ENCODE data around the gene IL25. TPM values are rescaled to one million over a fixed set of nuclear protein-coding genes. Genes with fewer than 3 reads are reported as not detected.

IL25 gene
- total and polyA plus RNA-seq, 2 of the 13 experiments (the other 11 are each of a cell fraction or from before 2014, with no cell fraction given) = not detected

GRCh38 chr14:23327947-23328744, 44.5 kb upstream of the IL25 start (continued):
- TF ChIP-seq ZNF747 (CRISPR knock-in tag; IDR thresholded peaks at IDR 0.05; ENCODE audit: borderline replicate concordance) = no peak
- peak; percentile 40; the same call in 1 of the 2 replicates for TF ChIP-seq ZNF274 (CRISPR knock-in tag; IDR thresholded peaks at IDR 0.05)
- TF ChIP-seq ARNTL (CRISPR knock-in tag; IDR thresholded peaks at IDR 0.05) = no peak
- TF ChIP-seq RBFOX2 (IDR thresholded peaks at IDR 0.05; ENCODE audit: low read depth, low read length) = no peak
- TF ChIP-seq, protein P1, sequence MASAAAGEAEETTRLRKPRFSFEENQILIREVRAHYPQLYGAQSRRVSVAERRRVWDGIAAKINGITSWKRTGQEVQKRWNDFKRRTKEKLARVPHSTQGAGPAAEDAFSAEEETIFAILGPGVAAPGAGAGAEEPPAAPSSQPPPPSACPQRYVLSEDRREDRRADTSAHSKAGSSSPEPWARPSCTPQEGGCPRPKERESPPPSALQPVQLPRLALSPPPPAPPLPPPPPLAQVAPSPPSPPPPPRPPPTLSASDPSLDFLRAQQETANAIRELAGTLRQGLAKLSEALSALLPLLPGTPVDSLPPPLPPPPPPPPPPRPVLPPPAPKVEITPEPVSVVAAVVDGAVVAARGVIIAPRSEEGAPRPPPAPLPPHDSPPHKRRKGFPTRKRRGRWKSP (CRISPR knock-in tag; IDR thresholded peaks at IDR 0.05) = no peak
- TF ChIP-seq PHB2 (IDR thresholded peaks at IDR 0.05; ENCODE audit: partially characterized antibody) = no peak
- TF ChIP-seq, protein P2, sequence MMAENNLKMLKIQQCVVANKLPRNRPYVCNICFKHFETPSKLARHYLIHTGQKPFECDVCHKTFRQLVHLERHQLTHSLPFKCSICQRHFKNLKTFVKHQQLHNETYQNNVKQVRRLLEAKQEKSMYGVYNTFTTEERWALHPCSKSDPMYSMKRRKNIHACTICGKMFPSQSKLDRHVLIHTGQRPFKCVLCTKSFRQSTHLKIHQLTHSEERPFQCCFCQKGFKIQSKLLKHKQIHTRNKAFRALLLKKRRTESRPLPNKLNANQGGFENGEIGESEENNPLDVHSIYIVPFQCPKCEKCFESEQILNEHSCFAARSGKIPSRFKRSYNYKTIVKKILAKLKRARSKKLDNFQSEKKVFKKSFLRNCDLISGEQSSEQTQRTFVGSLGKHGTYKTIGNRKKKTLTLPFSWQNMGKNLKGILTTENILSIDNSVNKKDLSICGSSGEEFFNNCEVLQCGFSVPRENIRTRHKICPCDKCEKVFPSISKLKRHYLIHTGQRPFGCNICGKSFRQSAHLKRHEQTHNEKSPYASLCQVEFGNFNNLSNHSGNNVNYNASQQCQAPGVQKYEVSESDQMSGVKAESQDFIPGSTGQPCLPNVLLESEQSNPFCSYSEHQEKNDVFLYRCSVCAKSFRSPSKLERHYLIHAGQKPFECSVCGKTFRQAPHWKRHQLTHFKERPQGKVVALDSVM (CRISPR knock-in tag; IDR thresholded peaks at IDR 0.05) = no peak
- TF ChIP-seq ATF1 (CRISPR knock-in tag; IDR thresholded peaks at IDR 0.05) = no peak
- TF ChIP-seq ARNT2 (CRISPR knock-in tag; IDR thresholded peaks at IDR 0.05; ENCODE audit: low read depth) = 0 out of 2 replicates have a peak, but pooled peaks have one; percentile 36
- TF ChIP-seq ERF (CRISPR knock-in tag; IDR thresholded peaks at IDR 0.05) = peak; percentile 85
- no peak for TF ChIP-seq NFE2 (CRISPR knock-in tag; IDR thresholded peaks at IDR 0.05)
- TF ChIP-seq RELA (CRISPR knock-in tag; IDR thresholded peaks at IDR 0.05) = no peak
- no peak for TF ChIP-seq ZFAT (CRISPR knock-in tag; conservative IDR thresholded peaks at IDR 0.05)
- TF ChIP-seq ZNF598 (CRISPR knock-in tag; IDR thresholded peaks at IDR 0.05; ENCODE audit: borderline replicate concordance) = no peak
- TF ChIP-seq HNRNPL (IDR thresholded peaks at IDR 0.05; ENCODE audit: low read depth, low read length) = no peak
- peak; percentile 73; the same call in 1 of the 2 replicates for TF ChIP-seq CHD4 (IDR thresholded peaks at IDR 0.05; ENCODE audit: borderline replicate concordance, low read length)
- no peak for TF ChIP-seq REXO4 (CRISPR knock-in tag; IDR thresholded peaks at IDR 0.05; ENCODE audit: borderline replicate concordance)
- no peak for TF ChIP-seq NKX3-1 (CRISPR knock-in tag; IDR thresholded peaks at IDR 0.05)
- TF ChIP-seq RARG (CRISPR knock-in tag; IDR thresholded peaks at IDR 0.05; ENCODE audit: low read depth) = no peak
- TF ChIP-seq SIX4 (CRISPR knock-in tag; IDR thresholded peaks at IDR 0.05) = no peak
- TF ChIP-seq MAX (IDR thresholded peaks at IDR 0.05) = no peak
- peak; percentile 8; the same call in 1 of the 2 replicates for TF ChIP-seq NFYC (CRISPR knock-in tag; IDR thresholded peaks at IDR 0.05)
- no peak for TF ChIP-seq ZNF720 (CRISPR knock-in tag; IDR thresholded peaks at IDR 0.05)
- no peak for TF ChIP-seq BORCS8-MEF2B (CRISPR knock-in tag; IDR thresholded peaks at IDR 0.05)
- TF ChIP-seq TCF7 (IDR thresholded peaks at IDR 0.05; ENCODE audit: low read depth) = no peak
- TF ChIP-seq ZNF343 (CRISPR knock-in tag; IDR thresholded peaks at IDR 0.05) = no peak
- TF ChIP-seq ZMAT3 (CRISPR knock-in tag; conservative IDR thresholded peaks at IDR 0.05) = no peak
- no peak for TF ChIP-seq ZNF382 (CRISPR knock-in tag; IDR thresholded peaks at IDR 0.05; ENCODE audit: borderline replicate concordance)
- no peak; the same call in 1 of the 2 replicates for TF ChIP-seq YEATS2 (CRISPR knock-in tag; IDR thresholded peaks at IDR 0.05; ENCODE audit: borderline replicate concordance)
- no peak for TF ChIP-seq STAT5B (CRISPR knock-in tag; IDR thresholded peaks at IDR 0.05)
- TF ChIP-seq ZFY (CRISPR knock-in tag; IDR thresholded peaks at IDR 0.05) = no peak; the same call in 1 of the 2 replicates

Data from HepG2 (cell line).